Measurements from ENCODE around the gene MARS1.

MARS1 gene

DNA sequence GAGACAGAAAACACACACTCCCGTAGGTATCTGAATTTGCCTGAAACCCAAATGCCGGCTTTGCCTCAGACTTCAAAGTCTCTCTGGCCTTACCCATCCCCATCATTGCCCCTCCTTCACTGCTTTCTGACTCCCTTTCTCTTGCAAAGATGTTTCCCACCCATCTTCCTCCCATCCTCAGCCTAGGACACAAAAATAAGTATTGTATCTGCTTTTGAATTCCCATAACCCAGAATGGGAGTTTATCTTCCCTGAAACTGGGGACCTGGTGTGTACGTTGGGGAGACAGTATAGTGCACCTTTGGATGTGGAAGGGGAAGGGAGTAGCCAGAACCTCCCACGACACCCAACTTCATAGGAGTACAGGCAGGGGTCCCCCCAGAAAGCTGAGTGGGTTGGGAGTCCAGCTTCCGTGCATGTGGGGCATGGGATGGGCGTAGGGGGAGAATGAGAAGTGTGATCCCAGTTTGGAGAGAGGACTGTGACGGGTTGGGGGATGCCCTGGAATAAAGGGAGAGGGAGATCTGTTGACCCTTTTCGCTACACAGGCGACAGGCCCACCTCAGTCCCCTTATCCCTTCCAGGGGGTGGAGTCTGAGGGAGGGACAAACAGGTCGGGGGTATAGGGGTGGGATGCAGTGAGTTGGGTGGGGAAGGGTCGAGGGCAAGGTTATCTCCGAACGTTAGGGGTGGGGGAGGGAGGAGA, 61.5 kb downstream of the MARS1 start:
- H3K27ac ChIP-seq, result peak overlapping the region in 1 of 2 donors; percentile 65
- DNase-seq (ENCODE audit: low spot score), result peak; percentile 67
- TF ChIP-seq CTCF (IDR thresholded peaks at IDR 0.05), result no peak
- H3K4me3 ChIP-seq, result peak overlapping the region; percentile 75

DNA sequence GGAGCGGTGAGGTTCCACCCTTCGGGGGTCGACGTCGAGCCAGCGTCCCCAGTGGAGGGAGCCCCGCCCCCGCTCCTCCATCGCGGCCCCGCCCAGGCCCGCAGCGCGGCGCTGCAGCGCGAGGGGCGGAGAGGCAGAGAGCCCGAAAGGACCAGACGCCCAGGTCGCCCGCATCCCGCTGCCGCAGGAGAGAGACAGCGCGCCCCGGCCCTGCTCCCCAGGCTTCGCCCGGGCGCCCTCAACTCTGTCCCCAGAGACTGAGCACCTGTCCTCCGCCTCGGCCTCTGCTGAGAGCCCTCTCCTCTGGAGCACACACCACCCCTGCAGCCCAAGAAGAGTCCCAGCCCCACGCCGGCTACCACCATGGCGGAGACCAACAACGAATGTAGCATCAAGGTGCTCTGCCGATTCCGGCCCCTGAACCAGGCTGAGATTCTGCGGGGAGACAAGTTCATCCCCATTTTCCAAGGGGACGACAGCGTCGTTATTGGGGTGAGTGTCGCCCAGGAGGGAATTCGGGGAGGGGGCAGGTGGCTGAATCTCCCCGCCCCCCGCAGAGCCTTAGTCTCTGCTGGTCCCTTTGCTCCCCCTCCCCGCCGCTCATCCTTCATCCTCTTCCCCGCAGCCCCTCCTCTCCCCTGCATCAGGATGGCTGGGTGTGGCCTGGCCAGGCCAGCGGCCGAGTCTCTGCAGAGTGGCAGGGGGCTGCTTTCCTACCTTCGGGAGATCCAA, 62.2 kb downstream of the MARS1 start, which contains the start of gene KIF5A:
Gene KIF5A (plus strand): TSS at position 136 of the 732 bp plus-strand sequence. CDS start 228 bp downstream, at position 364.
- TF ChIP-seq CTCF (IDR thresholded peaks at IDR 0.05), result no peak
- peak within 1 kb of the TSS; percentile 75 for H3K4me3 ChIP-seq
- peak; percentile 67 for DNase-seq (ENCODE audit: low spot score)
- H3K27ac ChIP-seq, result peak within 1 kb of the TSS in 1 of 2 donors; percentile 65

DNA sequence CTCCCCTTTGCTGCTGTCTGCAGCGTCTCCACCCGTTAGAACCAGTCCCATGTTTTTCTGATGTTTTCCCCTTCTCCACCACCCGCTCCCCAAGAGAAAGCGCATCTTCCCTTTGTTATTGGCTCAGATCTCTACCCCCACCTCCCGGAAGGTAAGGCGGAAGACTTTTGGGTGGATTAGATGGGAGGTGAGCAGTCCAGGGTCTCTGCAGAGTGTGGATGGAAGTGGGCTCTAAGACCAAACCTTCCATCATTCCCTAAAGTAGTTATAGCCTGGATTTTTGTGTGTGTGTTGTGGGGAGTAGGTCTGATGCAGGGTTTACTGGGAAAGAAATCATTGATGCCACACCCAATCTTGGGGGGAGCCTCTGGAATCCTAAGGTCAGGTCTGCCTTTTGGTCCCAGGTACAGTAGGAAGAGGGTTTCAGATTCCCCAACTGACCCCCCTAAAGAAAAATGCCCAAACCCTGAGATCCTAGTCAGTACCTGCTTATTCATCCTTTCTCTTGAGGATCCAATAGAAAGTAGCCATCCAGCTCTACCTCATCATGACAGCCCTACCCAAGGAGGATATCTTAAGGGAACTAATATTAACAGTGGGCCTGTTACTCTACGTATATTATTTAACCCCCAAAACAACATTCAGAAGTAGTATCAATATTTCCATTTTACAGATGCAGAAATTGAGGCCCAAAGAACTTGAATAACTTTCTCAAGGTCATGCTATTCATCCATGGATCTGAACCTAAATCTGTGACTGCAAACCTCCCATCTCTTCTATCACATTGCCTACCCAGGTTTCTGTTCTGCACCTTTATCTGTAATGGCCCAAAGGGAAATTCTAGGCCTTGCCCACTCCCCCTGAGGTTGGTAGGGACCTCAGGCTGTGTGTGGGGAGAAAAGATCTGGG, 63.0 kb downstream of the MARS1 start:
- no peak for TF ChIP-seq CTCF (IDR thresholded peaks at IDR 0.05)
- Histone ChIP-seq H3K27ac (peak overlapping the region in 1 of 2 donors; percentile 65), H3K4me3 (peak overlapping the region; percentile 75)
- DNase-seq (ENCODE audit: low spot score), result no peak

DNA sequence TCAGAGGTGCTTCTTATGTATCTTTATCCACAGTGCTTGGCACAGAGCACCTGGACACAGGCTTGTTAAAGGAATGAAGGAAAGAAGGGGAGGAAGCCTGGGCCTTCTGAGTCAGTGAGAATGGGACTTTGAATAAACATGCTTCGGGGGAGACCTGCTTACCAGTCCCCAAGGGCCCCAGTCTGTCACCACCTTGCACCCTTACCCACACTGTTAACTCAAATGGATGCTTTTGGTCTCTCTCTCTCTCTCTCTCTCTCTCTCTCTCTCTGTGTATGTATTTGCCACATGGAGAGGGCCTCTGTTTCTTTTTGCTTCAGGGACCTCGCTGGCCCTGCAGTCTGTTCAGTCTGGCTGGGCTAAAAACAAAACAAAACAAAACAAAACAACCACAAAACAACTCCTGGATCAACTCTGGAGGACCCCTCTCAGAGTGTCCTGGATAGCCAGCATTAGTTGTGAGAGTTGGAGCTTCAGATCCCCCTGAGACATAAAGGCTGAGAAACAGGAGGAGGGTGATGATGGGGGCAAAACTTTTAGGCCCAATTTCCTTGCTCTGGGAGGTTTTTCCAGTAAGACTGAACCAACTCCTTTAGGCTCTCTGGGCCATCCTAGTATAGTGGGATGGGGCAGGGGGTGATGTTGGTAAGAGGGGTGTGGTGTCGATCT, 63.9 kb downstream of the MARS1 start:
- Histone ChIP-seq H3K27ac (no peak overlapping the region), H3K4me3 (no peak overlapping the region)
- no peak for DNase-seq (ENCODE audit: low spot score)
- TF ChIP-seq CTCF (IDR thresholded peaks at IDR 0.05), result no peak

- Histone ChIP-seq H3K4me3 (no peak overlapping the region), H3K27ac (no peak overlapping the region)
- TF ChIP-seq CTCF (IDR thresholded peaks at IDR 0.05), result no peak
- DNase-seq (ENCODE audit: low spot score), result no peak
Observed at GRCh38 chr12:57552306-57552651, 64.4 kb downstream of the MARS1 start.

DNA sequence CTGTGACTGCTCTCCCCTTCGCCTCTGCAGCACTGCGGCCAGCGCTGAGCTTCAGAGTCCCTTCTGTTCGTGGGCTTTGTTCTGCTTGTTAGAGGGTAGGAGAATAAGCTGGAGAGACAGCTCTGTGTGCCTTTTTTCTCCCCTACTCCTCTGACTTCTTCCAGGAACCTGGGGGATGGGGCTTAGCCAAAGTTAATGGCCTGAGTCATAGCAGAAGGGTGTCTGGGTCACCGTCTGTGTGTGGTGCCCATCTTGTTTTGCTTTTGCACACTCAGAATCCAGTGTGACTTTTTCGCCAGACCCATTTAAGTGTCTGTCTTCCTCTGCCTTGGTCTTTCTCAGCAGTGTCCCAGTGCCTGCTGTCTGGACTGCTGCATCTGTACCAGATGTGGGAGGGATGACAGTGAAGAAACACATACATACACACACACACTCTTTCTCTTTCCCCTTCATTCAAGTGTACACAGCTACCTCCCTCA, 65.0 kb downstream of the MARS1 start:
- DNase-seq (ENCODE audit: low spot score), result no peak
- no peak overlapping the region for H3K27ac ChIP-seq
- H3K4me3 ChIP-seq, result no peak overlapping the region
- no peak for TF ChIP-seq CTCF (IDR thresholded peaks at IDR 0.05)

Measured in coronary artery (tissue), 2 donors.